Measurements from ENCODE around the gene ASF1B.

ASF1B gene

GRCh38 chr19:14127929-14128509 is 8.4 kb downstream of the ASF1B start:
- DNase-seq = no peak

GRCh38 chr19:14127176-14127575 is 9.2 kb downstream of the ASF1B start:
- no peak for DNase-seq

DNA sequence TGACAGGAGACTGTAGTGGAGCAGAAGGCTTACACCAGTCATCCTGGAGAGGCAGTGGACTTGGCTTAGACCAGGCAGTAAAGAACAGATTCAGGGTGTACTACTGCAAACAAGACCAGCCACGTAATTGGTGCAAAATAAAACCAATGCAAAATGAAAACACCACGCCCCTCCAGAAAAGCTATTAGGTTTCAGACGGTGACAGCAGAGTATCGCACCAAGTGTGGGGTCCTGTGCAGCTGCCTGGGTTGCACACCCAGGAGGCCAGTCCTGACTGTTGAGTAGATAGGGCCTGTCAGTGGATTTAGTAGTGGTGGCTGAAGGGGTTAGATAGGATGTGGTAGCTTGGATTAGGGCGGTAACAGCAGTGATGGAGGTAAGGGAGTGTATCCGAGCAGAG is 13.5 kb downstream of the ASF1B start:
- DNase-seq = no peak

DNA sequence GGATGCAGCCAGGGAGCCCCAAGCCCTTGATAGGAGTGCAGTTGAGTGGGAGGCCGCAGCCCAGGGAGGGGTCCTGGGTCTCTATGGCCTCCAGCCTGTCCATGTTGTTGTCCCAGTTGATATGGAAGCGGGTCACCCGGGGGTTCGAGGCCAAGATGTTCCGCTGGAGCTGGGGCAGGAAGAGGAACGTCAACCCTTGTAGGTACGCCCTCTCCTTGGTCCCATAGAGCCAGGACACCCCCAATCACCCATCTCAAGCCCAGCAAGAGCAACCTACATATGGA is 15.9 kb downstream of the ASF1B start:
- no peak for DNase-seq

GRCh38 chr19:14119644-14120496 is 16.5 kb downstream of the ASF1B start:
- no peak for DNase-seq

DNA sequence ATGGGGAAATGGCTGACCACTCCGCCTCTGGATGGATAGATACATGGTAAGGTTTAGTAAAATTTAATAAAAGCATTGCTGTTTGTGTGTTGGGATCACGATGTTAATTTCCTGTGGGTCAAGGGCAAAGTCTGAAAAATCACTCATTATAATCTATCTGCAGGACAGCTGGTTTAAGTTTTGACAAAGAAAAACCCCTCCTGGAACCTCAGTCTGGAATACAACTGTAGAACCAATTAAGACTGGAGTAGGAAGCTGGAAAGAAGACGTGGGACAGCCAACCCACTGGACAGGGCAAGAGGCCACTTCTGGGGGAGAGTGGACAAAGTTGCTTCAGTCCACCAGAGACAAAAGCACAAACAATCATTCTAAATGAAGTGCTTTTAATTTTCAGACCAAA is 17.2 kb downstream of the ASF1B start:
- no peak for DNase-seq

- peak; percentile 22 for DNase-seq
Measured at GRCh38 chr19:14118165-14119051, 18.0 kb downstream of the ASF1B start.

DNA sequence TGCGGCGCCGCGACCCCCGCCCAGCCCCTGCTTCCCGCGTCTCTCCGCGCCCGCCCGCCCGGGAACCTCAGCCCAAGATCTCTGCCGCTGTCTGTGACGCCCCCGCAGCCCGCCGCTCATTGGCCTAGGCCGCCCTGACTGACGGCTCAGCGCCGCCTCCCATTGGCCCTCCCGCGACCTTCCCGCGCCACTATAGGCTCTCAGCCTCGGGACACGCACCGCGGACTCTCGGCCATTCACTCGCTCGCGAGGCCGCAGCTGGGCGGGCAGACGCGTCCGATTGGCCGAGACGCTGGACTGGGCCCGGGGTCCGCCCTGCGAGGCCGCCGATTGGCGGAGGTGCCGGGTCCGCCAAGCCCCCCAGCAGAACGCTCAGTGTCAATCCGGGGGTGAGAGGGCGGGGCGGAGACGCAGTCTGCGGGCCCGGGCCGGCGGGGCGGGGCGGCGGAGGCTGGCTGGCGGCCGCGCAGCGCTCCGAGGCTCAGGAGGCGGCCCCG is 18.7 kb downstream of the ASF1B start, which contains the start of gene PRKACA:
TSS of gene PRKACA (minus strand) at position 95 of the 497 bp plus-strand sequence. CDS start 215 bp downstream, outside the sequence.
- DNase-seq = peak; percentile 99

- DNase-seq = peak; percentile 25
Measured at GRCh38 chr19:14116918-14117578, 19.3 kb downstream of the ASF1B start.

- no peak for DNase-seq
Measured at GRCh38 chr19:14116525-14116917, 19.9 kb downstream of the ASF1B start.

DNA sequence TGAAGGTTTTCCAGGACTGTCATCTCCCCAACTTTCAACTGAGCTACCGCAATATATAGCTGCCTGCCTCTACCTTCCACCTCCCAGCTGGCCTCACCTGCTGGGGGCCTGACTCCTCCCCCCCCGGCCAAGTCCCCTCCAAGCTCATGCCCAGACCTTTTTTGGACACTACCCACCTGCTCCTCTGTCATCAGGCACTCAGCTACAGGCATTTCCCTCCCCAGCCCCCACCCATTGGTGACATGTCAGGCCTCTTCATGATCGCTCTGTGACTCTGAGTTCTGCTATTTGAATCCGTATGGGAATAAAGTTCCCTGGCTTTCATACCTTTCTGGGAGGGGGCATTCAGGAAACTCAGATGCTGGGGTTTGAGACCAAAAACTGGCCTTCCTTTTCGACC is 20.6 kb downstream of the ASF1B start:
- DNase-seq = no peak

GRCh38 chr19:14114854-14115253 is 21.5 kb downstream of the ASF1B start:
- peak; percentile 67 for DNase-seq

DNA sequence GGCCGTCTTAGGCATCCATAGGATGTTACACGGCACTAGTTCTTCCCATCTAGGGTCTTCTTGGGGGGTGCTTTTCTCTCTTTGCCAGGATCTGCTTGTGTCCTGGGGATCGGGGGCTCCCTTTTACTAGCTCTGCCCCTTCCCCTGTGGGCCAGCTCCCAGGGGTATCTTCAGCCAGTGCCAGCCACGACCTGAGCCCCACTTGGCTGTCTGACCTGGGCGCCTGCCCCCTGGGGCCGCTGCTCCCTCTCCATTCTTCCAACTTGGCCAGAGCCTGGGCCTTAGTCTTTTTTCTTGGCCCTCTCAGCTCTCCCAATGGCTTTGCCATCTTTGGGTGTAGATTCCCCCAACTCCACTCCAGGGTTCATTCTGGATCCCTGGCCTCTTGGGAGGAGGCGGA is 21.9 kb downstream of the ASF1B start:
- DNase-seq = no peak

DNA sequence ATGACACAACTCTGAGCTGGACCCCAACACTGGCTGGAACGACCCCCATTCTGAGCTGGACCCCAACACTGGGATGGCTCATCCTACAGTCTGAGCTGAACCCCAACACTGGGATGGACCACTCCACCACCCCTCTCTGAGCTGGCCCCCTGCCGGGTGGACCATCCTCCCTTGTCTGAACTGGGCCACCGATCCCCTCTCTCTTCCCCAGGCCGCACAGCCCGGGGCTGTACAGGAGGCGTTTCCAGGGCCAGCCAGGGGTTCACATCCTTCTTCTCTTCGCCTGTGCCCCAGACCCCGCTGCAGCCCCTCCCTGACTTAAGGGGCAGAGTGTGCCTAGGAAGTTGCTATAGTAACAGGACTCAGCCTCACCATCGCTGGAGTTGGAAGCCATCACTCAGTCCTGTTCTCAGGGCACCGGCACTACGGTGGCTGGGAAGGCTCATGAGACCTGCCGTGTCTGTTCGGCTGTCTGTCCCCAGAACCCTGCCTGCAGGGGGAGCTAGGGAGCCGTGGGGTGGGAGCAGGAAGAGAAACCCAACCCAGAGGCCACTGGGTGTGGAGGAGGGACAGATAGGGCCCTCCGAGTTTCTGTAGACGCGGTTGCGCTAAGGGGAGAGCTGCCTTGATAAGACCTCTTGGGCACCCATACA is 22.5 kb downstream of the ASF1B start:
- DNase-seq = peak; percentile 44

DNA sequence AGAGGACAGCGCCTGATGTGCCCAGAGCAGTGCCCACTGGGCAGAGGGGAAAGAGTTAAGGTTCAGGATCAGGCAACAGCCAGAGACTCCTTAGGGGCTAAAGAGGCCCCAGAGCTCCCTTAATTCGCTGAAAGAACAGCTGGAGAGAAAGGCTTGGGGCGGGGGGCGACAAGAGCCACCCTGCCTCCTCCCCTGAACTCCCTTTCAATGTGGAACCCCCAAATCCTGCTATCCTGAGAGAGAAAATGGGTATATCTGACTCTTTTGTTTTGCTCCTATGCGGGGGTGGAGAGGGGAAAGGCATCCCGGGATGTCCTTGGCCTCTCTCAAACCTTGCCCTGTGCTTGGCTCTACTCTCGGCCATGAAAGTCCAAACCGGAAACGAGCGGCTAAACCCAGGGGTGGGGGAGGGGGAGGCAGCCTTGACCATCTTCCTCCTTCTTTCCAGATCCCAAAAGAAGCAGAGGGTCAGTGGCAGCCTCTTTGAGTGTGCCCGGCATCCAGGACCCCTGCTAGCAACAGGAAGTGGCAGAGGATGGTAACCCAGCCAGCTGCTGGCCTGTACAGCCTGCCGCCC is 23.5 kb downstream of the ASF1B start:
- DNase-seq = no peak

DNA sequence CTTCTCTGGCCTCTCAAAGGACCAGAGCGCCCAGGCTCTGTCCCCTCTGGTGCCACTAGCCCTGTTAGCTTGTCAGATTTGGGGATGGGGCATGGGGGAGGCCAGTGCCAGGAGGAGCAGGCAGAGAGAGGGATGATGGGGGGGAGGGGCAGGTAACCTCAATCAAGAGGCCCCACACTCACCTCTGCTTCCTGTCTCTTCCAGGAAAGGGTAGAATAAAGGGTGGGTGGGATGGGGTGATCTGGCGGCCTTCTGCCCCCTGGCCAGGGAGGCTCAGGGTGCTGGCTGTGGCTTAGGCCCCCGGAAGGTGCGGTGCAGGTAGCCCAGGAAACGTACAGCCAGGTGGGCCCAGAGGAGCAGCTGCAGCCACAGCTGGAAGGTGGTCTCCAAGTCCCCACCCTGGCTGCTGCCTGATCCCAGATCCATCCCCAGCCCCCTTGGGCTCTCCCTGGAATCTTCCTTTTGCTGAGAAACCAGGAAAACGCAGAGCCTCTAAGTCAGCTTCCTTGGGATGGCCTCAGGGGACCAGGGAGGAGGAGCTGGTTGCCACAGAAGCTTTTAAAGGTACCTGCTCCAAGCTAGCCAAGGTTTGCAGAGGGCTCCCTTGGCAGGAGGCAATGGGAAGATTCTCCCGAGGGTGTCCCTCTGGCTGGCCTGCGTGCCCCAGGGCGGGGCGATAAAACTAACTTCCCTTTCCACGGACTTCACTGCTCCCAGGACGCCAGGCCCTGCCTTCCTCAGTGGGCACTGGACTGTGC is 24.2 kb downstream of the ASF1B start:
- no peak for DNase-seq

DNA sequence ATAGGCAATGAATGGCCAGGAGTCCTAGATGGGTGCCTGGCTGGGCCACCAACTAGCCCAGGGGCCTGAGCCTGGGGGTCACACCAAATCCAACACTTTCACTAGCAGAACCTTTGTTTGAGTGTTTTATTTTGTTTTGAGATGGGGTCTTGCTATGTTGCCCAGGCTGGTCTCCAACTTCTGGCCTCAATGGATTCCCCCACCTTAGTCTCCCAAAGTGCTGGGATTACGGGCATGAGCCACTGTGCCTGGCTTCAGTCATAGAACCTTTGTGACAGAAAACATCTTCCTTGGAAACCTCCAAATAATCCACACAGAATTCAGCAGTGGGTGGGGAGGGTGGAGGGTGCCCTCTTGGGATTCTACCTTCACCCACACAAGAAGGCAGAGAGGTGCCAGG is 24.9 kb downstream of the ASF1B start:
- no peak for DNase-seq

DNA sequence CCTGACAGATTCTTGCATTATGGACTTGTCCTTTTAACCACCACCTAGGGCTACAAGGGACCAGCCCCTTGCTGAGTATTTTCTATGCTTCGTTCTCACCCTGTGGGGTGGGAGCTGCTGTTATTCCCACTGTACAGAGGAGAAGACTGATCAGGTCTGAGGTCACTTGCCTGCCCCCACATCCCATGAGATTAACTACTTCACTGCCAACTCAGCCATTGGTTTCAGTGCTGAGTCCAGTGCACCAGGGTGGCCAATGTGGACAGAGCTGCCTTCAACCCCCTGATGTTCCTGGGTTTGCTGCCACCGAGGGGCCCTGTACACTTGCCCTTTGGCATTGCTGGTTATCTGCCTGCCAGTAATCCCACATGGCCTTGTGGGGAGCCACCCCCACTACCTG is 25.7 kb downstream of the ASF1B start:
- no peak for DNase-seq

DNA sequence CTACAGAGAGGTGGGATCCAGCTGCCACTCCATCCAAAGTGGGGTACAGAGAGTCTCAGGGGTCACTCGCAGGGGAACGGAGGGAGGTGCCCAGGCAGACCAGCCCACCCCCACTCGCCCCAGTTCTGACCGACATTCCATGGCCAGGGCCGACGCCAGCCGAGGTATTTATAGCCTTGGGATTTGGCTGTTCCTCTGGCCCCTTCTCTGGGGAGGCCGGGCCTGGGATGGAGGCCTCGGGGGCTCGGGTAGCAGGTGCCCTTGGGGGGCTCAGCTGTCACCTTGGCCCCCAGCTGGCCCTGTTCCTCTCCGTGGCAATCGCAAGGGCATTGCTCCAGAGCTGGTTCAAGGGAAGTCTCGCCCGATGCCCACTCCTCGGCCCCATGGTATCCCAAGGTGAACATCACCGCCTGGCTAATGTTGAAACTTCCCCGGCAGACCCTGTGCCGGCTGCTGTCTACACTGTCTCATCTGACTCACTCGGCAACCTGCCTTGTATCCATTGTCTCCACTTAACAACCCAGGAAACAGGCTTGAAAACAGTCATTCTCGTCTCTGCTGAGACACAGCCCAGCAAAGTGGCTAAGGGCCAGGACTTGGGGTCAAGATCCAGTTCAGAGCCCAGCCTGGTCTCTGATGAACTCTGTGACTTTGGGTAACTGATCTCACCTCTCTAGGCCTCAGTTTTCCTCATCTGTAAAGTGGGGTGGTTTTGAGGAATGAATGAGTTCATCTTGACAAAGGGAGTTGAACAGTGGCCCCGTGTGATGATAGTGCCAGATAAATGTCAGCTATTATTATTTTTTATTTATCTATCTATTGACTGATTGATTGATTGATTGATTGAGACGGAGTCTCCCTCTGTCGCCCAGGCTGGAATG is 28.6 kb downstream of the ASF1B start:
- no peak for DNase-seq

DNA sequence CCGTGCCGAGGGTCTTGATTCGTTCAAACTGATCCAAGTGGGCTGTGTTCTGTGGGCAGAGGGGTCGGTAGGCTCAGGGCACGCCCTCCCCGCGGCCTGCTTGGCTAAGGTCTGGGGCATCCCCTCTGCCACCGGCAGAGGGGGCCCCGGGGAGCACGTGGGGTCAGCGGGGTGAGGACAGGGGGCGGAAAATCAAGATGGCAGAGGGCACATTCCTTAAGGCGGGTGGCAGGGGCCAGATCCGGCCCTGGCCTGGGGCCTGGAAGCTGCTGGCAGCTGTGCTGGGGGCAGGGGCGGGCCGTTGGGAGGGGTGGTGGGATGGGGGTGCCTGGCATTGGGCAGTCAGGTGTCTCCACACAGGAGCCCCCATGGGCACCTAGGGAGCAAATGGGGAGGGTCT is 29.5 kb downstream of the ASF1B start:
- DNase-seq = no peak

Data from activated naive CD4-positive, alpha-beta T cell treated with Interleukin-2 at 50 U/mL for 16 hours (primary cell).